Neural cell (in vitro differentiated cells): ENCODE results near the gene CNTNAP2. TPM values are rescaled to one million over a fixed set of nuclear protein-coding genes. Genes with fewer than 3 reads are reported as not detected.

Experiments used
- H2AFZ ChIP-seq: fragments of 200-600, 300-800 bp; sonication (generic), shearing (Covaris generic); 2 replicates; pipeline ENCODE4 v1.6.0; 2014; ENCODE audit warnings: low read depth, mild to moderate bottlenecking, antibody characterized with exemption, low read length, moderate library complexity
- H3F3A ChIP-seq: fragments of 200-600 bp; shearing (Covaris generic); 2 replicates; pipeline ENCODE4 v1.6.1; 2016; ENCODE audit warnings: mild to moderate bottlenecking, moderate library complexity, mixed read lengths, antibody characterized with exemption, low read length; ENCODE audit not compliant: insufficient read depth, poor library complexity, severe bottlenecking
- H3K27ac ChIP-seq: fragments of 200-600, 300-800 bp; sonication (generic), shearing (Covaris generic); 2 replicates; pipeline ENCODE4 v1.5.1; 2014; ENCODE audit warnings: mild to moderate bottlenecking, low read length, moderate library complexity
- H3K27me3 ChIP-seq: fragments of 300-800, 200-600 bp; sonication (generic), shearing (Covaris generic); 2 replicates; pipeline ENCODE4 v1.6.0; 2014; ENCODE audit warnings: mild to moderate bottlenecking, low read depth, low read length, moderate library complexity; ENCODE audit not compliant: insufficient read depth
- H3K36me3 ChIP-seq: fragments of 300-800, 200-600 bp; sonication (generic), shearing (Covaris generic); 2 replicates; pipeline ENCODE4 v1.5.1; 2014; ENCODE audit warnings: mild to moderate bottlenecking, antibody characterized with exemption, low read length, moderate library complexity; ENCODE audit not compliant: insufficient read depth
- H3K4me2 ChIP-seq: fragments of 300-800, 200-600 bp; sonication (generic), shearing (Covaris generic); 2 replicates; pipeline ENCODE4 v1.6.0; 2014; ENCODE audit warnings: mild to moderate bottlenecking, low read length
- H3K4me3 ChIP-seq: fragments of 300-800, 200-600 bp; sonication (generic), shearing (Covaris generic); 2 replicates; pipeline ENCODE4 v1.5.1; 2014; ENCODE audit warnings: mild to moderate bottlenecking, low read length, moderate library complexity
- H3K79me2 ChIP-seq: fragments of 200-600 bp; shearing (Covaris generic); replicated peaks from 2 replicates; pipeline ENCODE4 v1.6.0; 2014; ENCODE audit warnings: mild to moderate bottlenecking, low read length, moderate library complexity; ENCODE audit not compliant: insufficient read depth
- H3K9ac ChIP-seq: fragments of 300-800, 200-600 bp; sonication (generic), shearing (Covaris generic); 2 replicates; pipeline ENCODE4 v1.6.1; 2016; ENCODE audit warnings: mild to moderate bottlenecking, low read length, mixed read lengths
- H3K9me2 ChIP-seq: fragments of 200-600 bp; shearing (Covaris generic); 2 replicates; pipeline ENCODE4 v1.6.1; 2016; ENCODE audit warnings: mild to moderate bottlenecking, low read length, mixed read lengths; ENCODE audit not compliant: insufficient read depth
- H3K9me3 ChIP-seq: fragments of 200-600, 300-800 bp; sonication (generic), shearing (Covaris generic); 2 replicates; pipeline ENCODE4 v1.6.1; 2016; ENCODE audit warnings: mild to moderate bottlenecking, mixed run types, low read length, moderate library complexity, mixed read lengths
- H4K20me1 ChIP-seq: fragments of 200-600 bp; shearing (Covaris generic); 2 replicates; pipeline ENCODE4 v1.6.1; 2016; ENCODE audit warnings: mild to moderate bottlenecking, mixed run types; ENCODE audit not compliant: insufficient read depth
- EP300 ChIP-seq: fragments of 450-650 bp; conservative IDR thresholded peaks from 2 replicates; pipeline ENCODE4 v1.6.1; 2014; ENCODE audit warnings: antibody characterized with exemption, mild to moderate bottlenecking, moderate library complexity; ENCODE audit not compliant: poor library complexity, severe bottlenecking
- EZH2 ChIP-seq: fragments of 200-600, 300-800 bp; shearing (Covaris generic), sonication (generic); IDR thresholded peaks from 2 replicates; pipeline ENCODE4 v1.6.1; 2014; ENCODE audit warnings: antibody characterized with exemption, low read length, borderline replicate concordance, mild to moderate bottlenecking; ENCODE audit not compliant: insufficient read depth, poor library complexity, severe bottlenecking
- MXI1 ChIP-seq: fragments of 450-650 bp; conservative IDR thresholded peaks from 2 replicates; pipeline ENCODE4 v1.6.1; 2014; ENCODE audit warnings: antibody characterized with exemption, mild to moderate bottlenecking; ENCODE audit not compliant: poor library complexity, severe bottlenecking
- POLR2AphosphoS5 ChIP-seq: IDR thresholded peaks from 2 replicates; pipeline ENCODE4 v1.6.1; 2012
- RAD21 ChIP-seq: fragments of 450-650 bp; conservative IDR thresholded peaks from 2 replicates; pipeline ENCODE4 v1.6.1; 2014; ENCODE audit warnings: antibody characterized with exemption, mild to moderate bottlenecking, moderate library complexity
- SMC3 ChIP-seq: fragments of 450-650 bp; conservative IDR thresholded peaks from 2 replicates; pipeline ENCODE4 v1.6.1; 2014; ENCODE audit warnings: antibody characterized with exemption, mild to moderate bottlenecking, moderate library complexity; ENCODE audit not compliant: poor library complexity
- TAF1 ChIP-seq: IDR thresholded peaks from 2 replicates; pipeline ENCODE4 v1.6.1; 2012; ENCODE audit warnings: low read depth
- polyA plus RNA-seq: library from polyadenylated mRNA; depleted of rRNA; stranded (reverse); fragments of >200 nt; gene quantifications from 2 replicates; pipeline ENCODE4 v1.2.3, GENCODE V29; 2014
- TF ChIP-seq, protein P1 (sequence below): fragments of 450-650 bp; IDR thresholded peaks from 2 replicates; pipeline ENCODE4 v1.5.1; 2014; ENCODE audit warnings: antibody characterized with exemption, mild to moderate bottlenecking, moderate library complexity; ENCODE audit not compliant: poor library complexity, severe bottlenecking
- TF ChIP-seq, protein P2 (sequence below): IDR thresholded peaks from 2 replicates; pipeline ENCODE4 v1.6.1; 2012; ENCODE audit warnings: borderline replicate concordance

Gene CNTNAP2
- polyA plus RNA-seq, 1 donor from 2014 or later: 276 TPM

DNA sequence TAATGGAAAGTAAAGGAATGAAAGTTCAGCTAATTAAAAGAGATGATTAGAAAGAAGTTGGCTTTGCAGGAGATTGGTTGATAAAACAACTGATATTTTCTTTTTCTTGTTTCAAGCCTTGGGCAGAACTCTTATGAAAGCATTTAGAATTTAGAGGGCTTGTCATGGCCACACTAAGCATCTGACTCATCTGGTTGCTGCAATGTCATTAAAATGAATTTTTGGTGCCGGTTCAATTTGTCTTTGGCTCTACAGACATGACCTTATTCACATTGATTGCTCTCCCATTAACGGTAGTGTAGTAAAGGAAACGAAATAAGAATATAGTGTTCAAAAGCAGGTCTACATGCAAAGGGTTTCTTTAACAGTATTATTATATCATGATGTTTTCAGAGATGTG lies 1461.6 kb downstream of the CNTNAP2 start:
- no peak overlapping the region for H2AFZ ChIP-seq
- H3K79me2 ChIP-seq: no peaks in the 10 kb centered on the region
- H3K27me3 ChIP-seq: no peaks in the 10 kb centered on the region
- H4K20me1 ChIP-seq: no peaks in the 10 kb centered on the region
- H3K36me3 ChIP-seq: no peaks in the 10 kb centered on the region
- no peaks in the 10 kb centered on the region for H3F3A ChIP-seq
- no peak overlapping the region for H3K4me2 ChIP-seq
- H3K9me3 ChIP-seq: no peaks in the 10 kb centered on the region
- TF ChIP-seq EP300 (no peak), POLR2AphosphoS5 (no peak), TAF1 (no peak), MXI1 (no peak), SMC3 (no peak), RAD21 (no peak), EZH2 (no peak)
- TF ChIP-seq, protein P1, sequence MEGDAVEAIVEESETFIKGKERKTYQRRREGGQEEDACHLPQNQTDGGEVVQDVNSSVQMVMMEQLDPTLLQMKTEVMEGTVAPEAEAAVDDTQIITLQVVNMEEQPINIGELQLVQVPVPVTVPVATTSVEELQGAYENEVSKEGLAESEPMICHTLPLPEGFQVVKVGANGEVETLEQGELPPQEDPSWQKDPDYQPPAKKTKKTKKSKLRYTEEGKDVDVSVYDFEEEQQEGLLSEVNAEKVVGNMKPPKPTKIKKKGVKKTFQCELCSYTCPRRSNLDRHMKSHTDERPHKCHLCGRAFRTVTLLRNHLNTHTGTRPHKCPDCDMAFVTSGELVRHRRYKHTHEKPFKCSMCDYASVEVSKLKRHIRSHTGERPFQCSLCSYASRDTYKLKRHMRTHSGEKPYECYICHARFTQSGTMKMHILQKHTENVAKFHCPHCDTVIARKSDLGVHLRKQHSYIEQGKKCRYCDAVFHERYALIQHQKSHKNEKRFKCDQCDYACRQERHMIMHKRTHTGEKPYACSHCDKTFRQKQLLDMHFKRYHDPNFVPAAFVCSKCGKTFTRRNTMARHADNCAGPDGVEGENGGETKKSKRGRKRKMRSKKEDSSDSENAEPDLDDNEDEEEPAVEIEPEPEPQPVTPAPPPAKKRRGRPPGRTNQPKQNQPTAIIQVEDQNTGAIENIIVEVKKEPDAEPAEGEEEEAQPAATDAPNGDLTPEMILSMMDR: no peak
- TF ChIP-seq, protein P2, sequence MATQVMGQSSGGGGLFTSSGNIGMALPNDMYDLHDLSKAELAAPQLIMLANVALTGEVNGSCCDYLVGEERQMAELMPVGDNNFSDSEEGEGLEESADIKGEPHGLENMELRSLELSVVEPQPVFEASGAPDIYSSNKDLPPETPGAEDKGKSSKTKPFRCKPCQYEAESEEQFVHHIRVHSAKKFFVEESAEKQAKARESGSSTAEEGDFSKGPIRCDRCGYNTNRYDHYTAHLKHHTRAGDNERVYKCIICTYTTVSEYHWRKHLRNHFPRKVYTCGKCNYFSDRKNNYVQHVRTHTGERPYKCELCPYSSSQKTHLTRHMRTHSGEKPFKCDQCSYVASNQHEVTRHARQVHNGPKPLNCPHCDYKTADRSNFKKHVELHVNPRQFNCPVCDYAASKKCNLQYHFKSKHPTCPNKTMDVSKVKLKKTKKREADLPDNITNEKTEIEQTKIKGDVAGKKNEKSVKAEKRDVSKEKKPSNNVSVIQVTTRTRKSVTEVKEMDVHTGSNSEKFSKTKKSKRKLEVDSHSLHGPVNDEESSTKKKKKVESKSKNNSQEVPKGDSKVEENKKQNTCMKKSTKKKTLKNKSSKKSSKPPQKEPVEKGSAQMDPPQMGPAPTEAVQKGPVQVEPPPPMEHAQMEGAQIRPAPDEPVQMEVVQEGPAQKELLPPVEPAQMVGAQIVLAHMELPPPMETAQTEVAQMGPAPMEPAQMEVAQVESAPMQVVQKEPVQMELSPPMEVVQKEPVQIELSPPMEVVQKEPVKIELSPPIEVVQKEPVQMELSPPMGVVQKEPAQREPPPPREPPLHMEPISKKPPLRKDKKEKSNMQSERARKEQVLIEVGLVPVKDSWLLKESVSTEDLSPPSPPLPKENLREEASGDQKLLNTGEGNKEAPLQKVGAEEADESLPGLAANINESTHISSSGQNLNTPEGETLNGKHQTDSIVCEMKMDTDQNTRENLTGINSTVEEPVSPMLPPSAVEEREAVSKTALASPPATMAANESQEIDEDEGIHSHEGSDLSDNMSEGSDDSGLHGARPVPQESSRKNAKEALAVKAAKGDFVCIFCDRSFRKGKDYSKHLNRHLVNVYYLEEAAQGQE: no peak
- no peak overlapping the region for H3K27ac ChIP-seq
- H3K4me3 ChIP-seq: no peak overlapping the region
- no peaks in the 10 kb centered on the region for H3K9me2 ChIP-seq
- no peak overlapping the region for H3K9ac ChIP-seq

DNA sequence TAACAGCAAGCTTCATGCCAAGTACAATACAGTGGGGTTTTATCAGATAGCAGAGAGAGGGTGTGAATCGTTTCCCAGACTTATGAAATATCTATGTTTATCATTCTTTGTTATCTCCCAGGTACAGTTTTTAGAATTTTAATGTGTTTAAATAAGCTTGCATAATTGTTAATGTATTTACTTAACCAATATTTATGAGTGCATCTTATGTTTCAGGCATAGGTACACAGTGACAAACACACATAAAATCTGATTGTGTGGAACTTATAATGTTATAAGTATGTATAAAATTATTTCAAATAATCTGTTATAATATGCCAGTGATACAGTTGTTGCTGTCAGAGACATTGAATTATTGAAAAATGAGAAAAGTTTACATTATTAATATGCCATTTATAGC lies 1462.5 kb downstream of the CNTNAP2 start:
- no peaks in the 10 kb centered on the region for H3K27me3 ChIP-seq
- TF ChIP-seq, protein P1: no peak
- no peak for TF ChIP-seq SMC3
- no peak for TF ChIP-seq RAD21
- TF ChIP-seq, protein P2: no peak
- H3K27ac ChIP-seq: no peak overlapping the region
- H3F3A ChIP-seq: no peaks in the 10 kb centered on the region
- H3K9me3 ChIP-seq: no peaks in the 10 kb centered on the region
- H3K4me3 ChIP-seq: no peak overlapping the region
- no peaks in the 10 kb centered on the region for H4K20me1 ChIP-seq
- H3K9me2 ChIP-seq: no peaks in the 10 kb centered on the region
- H3K9ac ChIP-seq: no peak overlapping the region
- no peak overlapping the region for H3K4me2 ChIP-seq
- H2AFZ ChIP-seq: no peak overlapping the region
- H3K36me3 ChIP-seq: no peaks in the 10 kb centered on the region
- no peaks in the 10 kb centered on the region for H3K79me2 ChIP-seq
